Measurements from ENCODE around the gene GJC1.

The GJC1 gene

GRCh38 chr17:44863061-44863918 lies 33.2 kb upstream of the GJC1 start:
- H3K9ac ChIP-seq (ENCODE audit: low read depth, low read length) = no peak overlapping the region

GRCh38 chr17:44862278-44862914 lies 32.3 kb upstream of the GJC1 start:
- Histone ChIP-seq H3K9me3 (ENCODE audit: insufficient read depth, low read depth, low read length) (no peaks in the 10 kb centered on the region), H3K4me3 (ENCODE audit: low read length) (no peak overlapping the region), H3K36me3 (ENCODE audit: insufficient read depth, low read depth, low read length) (peaks cover 93% of the 10 kb centered on the region), H3K4me1 (ENCODE audit: insufficient read depth, low read length) (no peaks in the 10 kb centered on the region), H3K27me3 (ENCODE audit: insufficient read depth, low read length) (no peaks in the 10 kb centered on the region), H3K27ac (ENCODE audit: low read length) (no peak overlapping the region), H3K9ac (ENCODE audit: low read depth, low read length) (no peak overlapping the region)

More at GRCh38 chr17:44863061-44863918, 33.2 kb upstream of the GJC1 start:
- Histone ChIP-seq H3K27ac (ENCODE audit: low read length) (no peak overlapping the region), H3K4me3 (ENCODE audit: low read length) (no peak overlapping the region), H3K4me1 (ENCODE audit: insufficient read depth, low read length) (no peaks in the 10 kb centered on the region), H3K9me3 (ENCODE audit: insufficient read depth, low read depth, low read length) (no peaks in the 10 kb centered on the region), H3K27me3 (ENCODE audit: insufficient read depth, low read length) (no peaks in the 10 kb centered on the region), H3K36me3 (ENCODE audit: insufficient read depth, low read depth, low read length) (peaks cover 94% of the 10 kb centered on the region)

GRCh38 chr17:44859701-44860100 lies 29.6 kb upstream of the GJC1 start:
- Histone ChIP-seq H3K4me1 (ENCODE audit: insufficient read depth, low read length) (no peaks in the 10 kb centered on the region), H3K27me3 (ENCODE audit: insufficient read depth, low read length) (no peaks in the 10 kb centered on the region), H3K4me3 (ENCODE audit: low read length) (no peak overlapping the region), H3K36me3 (ENCODE audit: insufficient read depth, low read depth, low read length) (peaks cover 96% of the 10 kb centered on the region), H3K9ac (ENCODE audit: low read depth, low read length) (no peak overlapping the region), H3K9me3 (ENCODE audit: insufficient read depth, low read depth, low read length) (no peaks in the 10 kb centered on the region), H3K27ac (ENCODE audit: low read length) (no peak overlapping the region)

DNA sequence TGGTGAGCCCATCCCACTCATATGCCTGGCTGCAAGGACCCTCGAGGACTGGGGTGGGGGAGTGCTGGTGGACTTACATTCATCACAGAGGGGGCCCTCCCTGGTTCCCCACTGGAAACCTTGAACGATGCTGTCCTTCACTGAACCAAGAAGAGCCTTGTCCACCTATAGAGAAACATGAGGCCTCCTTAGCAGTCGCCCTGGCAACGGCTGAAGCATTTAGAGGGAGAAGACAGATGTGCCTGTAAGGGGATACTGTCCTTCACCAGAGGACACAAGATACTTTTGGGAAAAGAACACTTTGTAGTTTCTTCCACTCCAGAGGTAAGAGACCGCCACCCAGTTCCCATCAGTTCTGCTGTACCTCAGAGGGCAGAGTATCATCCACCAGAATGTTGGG lies 24.1 kb upstream of the GJC1 start:
- H3K9ac ChIP-seq (ENCODE audit: low read depth, low read length) = no peak overlapping the region
- no peaks in the 10 kb centered on the region for H3K4me1 ChIP-seq (ENCODE audit: insufficient read depth, low read length)
- H3K9me3 ChIP-seq (ENCODE audit: insufficient read depth, low read depth, low read length) = no peaks in the 10 kb centered on the region
- H3K27me3 ChIP-seq (ENCODE audit: insufficient read depth, low read length) = no peaks in the 10 kb centered on the region
- no peak overlapping the region for H3K27ac ChIP-seq (ENCODE audit: low read length)
- H3K36me3 ChIP-seq (ENCODE audit: insufficient read depth, low read depth, low read length) = peaks cover 89% of the 10 kb centered on the region
- no peak overlapping the region for H3K4me3 ChIP-seq (ENCODE audit: low read length)

DNA sequence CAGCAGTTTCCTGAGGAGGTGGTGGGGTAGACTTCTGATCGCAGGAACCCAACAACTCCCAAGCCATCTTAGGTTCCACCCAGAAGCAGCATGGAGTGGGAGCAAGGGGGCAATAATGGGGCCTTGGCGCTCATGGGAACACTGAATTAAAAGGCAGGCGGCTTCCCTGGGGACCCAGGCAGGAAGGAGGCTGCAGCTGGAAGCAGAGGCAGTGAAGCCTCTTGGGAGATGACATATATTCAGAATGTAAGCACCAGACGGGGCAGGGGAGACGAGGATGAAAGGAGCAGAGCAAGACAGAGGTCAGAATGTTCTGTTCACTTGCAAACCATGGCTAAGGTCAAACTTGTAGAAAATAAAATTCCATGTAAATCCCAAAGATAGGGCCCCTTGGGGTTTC lies 20.5 kb upstream of the GJC1 start:
- Histone ChIP-seq H3K27ac (ENCODE audit: low read length) (no peak overlapping the region), H3K9ac (ENCODE audit: low read depth, low read length) (no peak overlapping the region), H3K9me3 (ENCODE audit: insufficient read depth, low read depth, low read length) (no peaks in the 10 kb centered on the region), H3K36me3 (ENCODE audit: insufficient read depth, low read depth, low read length) (peaks cover 55% of the 10 kb centered on the region), H3K4me3 (ENCODE audit: low read length) (no peak overlapping the region), H3K27me3 (ENCODE audit: insufficient read depth, low read length) (no peaks in the 10 kb centered on the region), H3K4me1 (ENCODE audit: insufficient read depth, low read length) (no peaks in the 10 kb centered on the region)

DNA sequence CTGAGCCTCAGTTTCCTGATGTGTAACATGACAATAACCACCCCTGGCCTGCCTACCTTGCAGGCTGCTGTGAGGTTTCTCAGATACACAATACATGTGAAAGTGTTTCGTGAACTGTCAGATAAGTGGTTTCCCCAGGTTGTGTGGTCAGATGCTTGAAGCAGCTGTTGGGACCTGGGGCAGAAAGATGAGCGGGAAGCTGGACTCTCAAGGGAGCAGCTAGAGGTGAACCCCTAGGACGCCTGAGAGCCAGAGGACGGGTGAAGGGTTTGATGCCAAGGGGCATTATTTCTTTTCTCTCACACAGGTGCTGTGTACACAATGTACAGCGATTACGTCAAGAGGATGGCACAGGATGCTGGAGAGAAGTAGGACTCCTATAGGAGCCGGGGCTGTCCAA lies 19.9 kb upstream of the GJC1 start:
- no peaks in the 10 kb centered on the region for H3K4me1 ChIP-seq (ENCODE audit: insufficient read depth, low read length)
- H3K4me3 ChIP-seq (ENCODE audit: low read length) = no peak overlapping the region
- no peaks in the 10 kb centered on the region for H3K27me3 ChIP-seq (ENCODE audit: insufficient read depth, low read length)
- H3K9me3 ChIP-seq (ENCODE audit: insufficient read depth, low read depth, low read length) = no peaks in the 10 kb centered on the region
- no peak overlapping the region for H3K9ac ChIP-seq (ENCODE audit: low read depth, low read length)
- H3K36me3 ChIP-seq (ENCODE audit: insufficient read depth, low read depth, low read length) = peaks cover 49% of the 10 kb centered on the region
- H3K27ac ChIP-seq (ENCODE audit: low read length) = no peak overlapping the region

DNA sequence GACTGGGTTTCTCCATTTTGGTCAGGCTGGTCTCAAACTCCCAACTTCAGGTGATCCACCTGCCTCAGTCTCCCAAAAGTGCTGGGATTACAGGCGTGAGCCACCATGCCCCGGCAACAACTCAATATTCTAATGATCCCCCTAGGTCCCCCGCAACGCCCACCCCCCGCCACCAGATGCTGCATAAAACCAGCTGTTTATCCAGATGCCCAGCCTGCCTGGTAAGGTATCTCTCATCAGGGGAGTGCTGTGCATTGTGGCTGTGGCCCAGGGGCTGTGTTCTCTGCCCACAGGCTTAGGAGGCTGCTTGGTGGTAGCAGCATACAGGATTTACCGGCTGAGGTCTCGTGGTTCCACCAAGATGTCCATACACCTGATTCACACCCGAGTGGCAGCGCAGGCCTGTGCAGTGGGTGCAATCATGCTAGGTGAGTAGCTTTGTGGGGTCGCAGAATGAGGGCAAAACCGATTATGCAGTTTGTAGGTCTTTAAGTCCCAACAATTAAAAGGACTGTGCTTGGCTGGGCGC lies 18.9 kb upstream of the GJC1 start:
- Histone ChIP-seq H3K36me3 (ENCODE audit: insufficient read depth, low read depth, low read length) (peaks cover 39% of the 10 kb centered on the region), H3K27ac (ENCODE audit: low read length) (no peak overlapping the region), H3K4me1 (ENCODE audit: insufficient read depth, low read length) (peaks cover 7% of the 10 kb centered on the region; the same call in 1 of the 2 replicates), H3K9me3 (ENCODE audit: insufficient read depth, low read depth, low read length) (no peaks in the 10 kb centered on the region), H3K4me3 (ENCODE audit: low read length) (no peak overlapping the region), H3K27me3 (ENCODE audit: insufficient read depth, low read length) (no peaks in the 10 kb centered on the region), H3K9ac (ENCODE audit: low read depth, low read length) (no peak overlapping the region)

GRCh38 chr17:44848257-44848795 lies 18.2 kb upstream of the GJC1 start:
- Histone ChIP-seq H3K9ac (ENCODE audit: low read depth, low read length) (no peak overlapping the region), H3K36me3 (ENCODE audit: insufficient read depth, low read depth, low read length) (peaks cover 32% of the 10 kb centered on the region), H3K4me3 (ENCODE audit: low read length) (no peak overlapping the region), H3K27me3 (ENCODE audit: insufficient read depth, low read length) (no peaks in the 10 kb centered on the region), H3K27ac (ENCODE audit: low read length) (no peak overlapping the region), H3K4me1 (ENCODE audit: insufficient read depth, low read length) (peaks cover 11% of the 10 kb centered on the region; the same call in 1 of the 2 replicates), H3K9me3 (ENCODE audit: insufficient read depth, low read depth, low read length) (no peaks in the 10 kb centered on the region)

- Histone ChIP-seq H3K9me3 (ENCODE audit: insufficient read depth, low read depth, low read length) (no peaks in the 10 kb centered on the region), H3K27me3 (ENCODE audit: insufficient read depth, low read length) (no peaks in the 10 kb centered on the region), H3K4me1 (ENCODE audit: insufficient read depth, low read length) (peaks cover 18% of the 10 kb centered on the region), H3K27ac (ENCODE audit: low read length) (no peak within 1 kb of the TSS), H3K36me3 (ENCODE audit: insufficient read depth, low read depth, low read length) (peaks cover 26% of the 10 kb centered on the region), H3K9ac (ENCODE audit: low read depth, low read length) (no peak within 1 kb of the TSS), H3K4me3 (ENCODE audit: low read length) (no peak within 1 kb of the TSS)
These were observed 17.5 kb upstream of the GJC1 start, which contains the start of gene HIGD1B for GRCh38 chr17:44847586-44847985. TSS of gene HIGD1B (plus strand) at chr17:44847883. CDS start at chr17:44848153, 270 bp downstream.

- Histone ChIP-seq H3K4me3 (ENCODE audit: low read length) (no peak overlapping the region), H3K9ac (ENCODE audit: low read depth, low read length) (no peak overlapping the region), H3K27me3 (ENCODE audit: insufficient read depth, low read length) (no peaks in the 10 kb centered on the region), H3K4me1 (ENCODE audit: insufficient read depth, low read length) (peaks cover 21% of the 10 kb centered on the region), H3K9me3 (ENCODE audit: insufficient read depth, low read depth, low read length) (no peaks in the 10 kb centered on the region), H3K27ac (ENCODE audit: low read length) (no peak overlapping the region), H3K36me3 (ENCODE audit: insufficient read depth, low read depth, low read length) (peaks cover 16% of the 10 kb centered on the region)
These were observed 16.1 kb upstream of the GJC1 start for GRCh38 chr17:44846206-44846605.

DNA sequence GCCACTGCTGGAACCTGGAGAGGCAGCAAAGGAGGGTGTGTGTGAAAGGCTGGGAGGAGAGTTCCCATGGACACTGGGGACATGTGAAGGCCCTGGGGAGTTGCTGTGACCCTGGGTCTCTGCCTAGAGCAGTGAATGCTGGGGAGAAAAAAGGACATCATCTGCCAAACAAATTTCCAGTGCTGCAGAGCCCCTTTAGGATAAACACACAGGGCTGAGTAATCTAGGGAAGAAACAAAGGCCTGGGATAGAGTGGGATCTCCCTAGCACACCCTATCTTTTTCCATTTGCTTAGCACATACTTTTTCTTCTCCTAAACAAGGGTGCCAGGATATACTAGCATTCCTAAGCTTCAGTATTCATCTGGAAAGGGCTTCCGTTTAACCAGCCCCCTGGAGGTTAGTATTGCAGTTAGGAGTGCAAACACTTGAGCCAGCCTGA lies 14.3 kb upstream of the GJC1 start:
- H3K27ac ChIP-seq (ENCODE audit: low read length) = no peak overlapping the region
- H3K9ac ChIP-seq (ENCODE audit: low read depth, low read length) = peak overlapping the region; percentile 39; the same call in 1 of the 2 replicates
- no peaks in the 10 kb centered on the region for H3K9me3 ChIP-seq (ENCODE audit: insufficient read depth, low read depth, low read length)

More for the DNA sequence above, 14.3 kb upstream of the GJC1 start:
- no peaks in the 10 kb centered on the region for H3K27me3 ChIP-seq (ENCODE audit: insufficient read depth, low read length)
- no peak overlapping the region for H3K4me3 ChIP-seq (ENCODE audit: low read length)
- peaks cover 21% of the 10 kb centered on the region for H3K4me1 ChIP-seq (ENCODE audit: insufficient read depth, low read length)
- H3K36me3 ChIP-seq (ENCODE audit: insufficient read depth, low read depth, low read length) = no peaks in the 10 kb centered on the region
